ENCODE data around the gene MED14.

Gene MED14

DNA sequence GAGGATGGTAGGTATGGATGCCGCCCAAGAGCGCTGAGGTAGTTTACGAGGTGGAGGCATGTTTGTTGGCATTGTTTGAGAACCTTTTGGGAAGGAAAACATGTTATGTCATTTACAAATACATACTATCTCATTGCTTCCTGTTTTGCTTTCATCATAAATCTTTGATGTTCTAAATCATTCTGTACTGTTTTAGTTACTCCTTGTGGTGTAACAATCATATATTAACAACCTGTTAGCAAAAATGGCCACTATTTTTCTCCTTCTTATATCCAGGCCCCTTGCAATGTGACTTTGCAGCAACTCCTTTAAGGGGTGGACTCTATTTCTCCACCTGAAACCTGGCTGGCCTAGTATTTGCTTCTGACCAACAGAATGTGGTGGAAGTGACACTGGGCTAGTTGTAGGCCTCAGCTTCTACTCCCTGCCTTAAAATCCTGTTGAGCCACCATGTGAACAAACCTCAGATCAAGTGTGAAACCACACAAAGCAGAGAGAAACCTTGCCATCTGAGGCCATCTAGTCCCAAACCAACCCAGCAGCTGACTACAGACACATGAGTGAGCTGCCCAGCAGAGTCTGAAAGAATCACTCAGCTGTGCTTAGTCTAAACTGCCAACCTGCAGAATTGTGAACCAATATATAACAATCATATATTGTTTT is 72.1 kb downstream of the MED14 start:
- peak; percentile 12 for DNase-seq

DNA sequence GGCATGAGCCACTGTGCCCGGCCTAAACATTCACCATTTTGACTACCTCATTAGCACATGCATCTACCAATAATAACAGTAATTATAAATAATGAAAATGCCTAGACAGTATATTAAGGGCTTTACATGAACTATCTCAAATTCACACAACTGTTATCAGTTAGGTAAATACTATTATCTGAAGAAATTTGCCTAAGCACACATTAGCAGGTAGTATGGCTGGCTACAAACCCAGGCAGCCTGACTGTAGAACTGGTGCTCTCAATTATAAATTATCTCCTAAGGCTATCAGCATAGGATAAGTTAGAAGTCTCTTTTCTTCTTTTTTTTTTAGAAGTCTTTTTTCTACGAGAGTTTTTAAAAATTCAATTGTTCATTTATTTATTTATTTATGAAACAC is 73.9 kb downstream of the MED14 start:
- no peak for DNase-seq

DNA sequence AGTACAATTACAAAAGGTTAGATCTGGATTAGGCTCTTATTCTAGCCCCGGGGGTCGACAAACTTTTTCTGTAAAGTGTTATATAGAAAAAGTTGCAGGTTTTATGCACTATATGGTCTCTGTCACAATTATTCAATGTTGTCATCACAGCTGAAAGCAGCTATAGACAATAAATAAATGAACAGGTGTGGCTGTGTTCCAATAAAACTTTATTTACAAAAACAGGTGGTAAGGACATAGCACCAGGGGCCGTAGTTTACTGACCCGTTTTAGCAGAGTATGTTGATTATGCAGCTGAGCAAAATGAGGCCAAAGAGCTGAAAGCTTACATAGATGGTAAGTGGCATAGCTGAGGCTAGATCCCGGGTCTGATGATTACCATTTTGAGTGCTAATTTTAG is 75.0 kb downstream of the MED14 start:
- no peak for DNase-seq

DNA sequence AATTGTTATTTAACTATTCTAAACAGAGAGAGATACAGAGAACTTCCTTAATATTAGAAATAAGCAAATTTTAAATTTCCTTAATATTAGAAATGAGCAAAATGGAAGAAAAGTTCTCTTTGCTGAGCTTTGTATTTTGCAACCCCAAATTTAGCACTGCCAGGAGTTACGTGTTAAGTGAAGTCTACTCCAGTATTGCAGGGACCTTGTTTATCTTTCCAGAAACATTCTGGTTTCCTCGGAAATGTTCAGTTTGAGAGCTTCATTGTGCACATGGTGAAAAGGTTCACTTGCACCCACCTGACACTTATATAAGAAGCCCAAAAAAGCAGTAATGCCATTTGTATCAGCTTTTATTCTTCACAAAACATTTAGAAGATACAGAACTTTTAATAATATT is 81.8 kb downstream of the MED14 start:
- DNase-seq, result no peak

DNA sequence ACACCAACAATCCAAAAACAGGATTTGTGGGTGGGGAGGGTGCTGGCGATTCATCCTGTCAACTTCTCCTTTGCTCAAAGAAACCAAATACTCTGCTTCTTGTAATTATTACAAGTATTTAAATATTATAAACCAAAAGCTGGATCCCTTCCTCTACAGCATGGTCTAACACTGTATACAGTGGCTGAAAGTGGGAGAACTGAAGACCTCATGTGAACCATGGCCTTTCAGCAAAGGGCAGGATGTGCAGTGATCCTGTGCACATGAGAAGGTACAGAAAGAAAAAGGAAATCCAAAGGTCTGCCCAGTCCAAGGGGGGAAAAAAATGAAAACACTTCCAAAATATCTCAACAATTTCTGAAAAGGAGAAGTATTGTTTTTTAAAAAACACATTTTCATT is 82.7 kb downstream of the MED14 start:
- no peak for DNase-seq

DNA sequence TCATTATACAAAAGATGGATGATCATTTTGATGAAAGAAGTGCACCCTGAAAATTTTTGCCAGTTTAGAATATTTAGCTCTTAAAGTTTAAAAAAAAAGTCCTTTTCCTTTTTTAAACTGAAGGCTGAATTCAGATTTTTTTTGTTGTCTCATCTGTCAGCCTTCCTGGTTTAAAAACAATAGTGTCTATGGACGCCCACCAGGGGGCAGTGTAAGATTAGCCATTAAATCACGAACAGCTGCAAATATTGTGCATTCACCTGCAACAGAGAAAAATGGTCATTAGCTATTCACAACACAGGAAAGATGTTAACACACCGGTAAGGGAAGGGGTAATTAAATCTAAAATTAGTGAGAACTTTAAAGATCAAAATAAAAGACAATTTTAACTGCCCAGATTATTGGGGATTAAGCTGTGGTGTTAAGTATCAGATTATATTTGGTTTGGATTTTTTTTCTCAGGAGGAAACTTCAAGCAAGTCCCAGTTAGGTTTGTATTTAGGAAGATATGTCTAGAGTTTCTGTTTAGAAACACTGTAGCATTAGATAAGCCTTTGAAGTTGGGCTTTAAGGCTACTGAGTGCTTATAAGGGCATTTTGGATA is 83.6 kb downstream of the MED14 start:
- peak; percentile 79 for DNase-seq

DNA sequence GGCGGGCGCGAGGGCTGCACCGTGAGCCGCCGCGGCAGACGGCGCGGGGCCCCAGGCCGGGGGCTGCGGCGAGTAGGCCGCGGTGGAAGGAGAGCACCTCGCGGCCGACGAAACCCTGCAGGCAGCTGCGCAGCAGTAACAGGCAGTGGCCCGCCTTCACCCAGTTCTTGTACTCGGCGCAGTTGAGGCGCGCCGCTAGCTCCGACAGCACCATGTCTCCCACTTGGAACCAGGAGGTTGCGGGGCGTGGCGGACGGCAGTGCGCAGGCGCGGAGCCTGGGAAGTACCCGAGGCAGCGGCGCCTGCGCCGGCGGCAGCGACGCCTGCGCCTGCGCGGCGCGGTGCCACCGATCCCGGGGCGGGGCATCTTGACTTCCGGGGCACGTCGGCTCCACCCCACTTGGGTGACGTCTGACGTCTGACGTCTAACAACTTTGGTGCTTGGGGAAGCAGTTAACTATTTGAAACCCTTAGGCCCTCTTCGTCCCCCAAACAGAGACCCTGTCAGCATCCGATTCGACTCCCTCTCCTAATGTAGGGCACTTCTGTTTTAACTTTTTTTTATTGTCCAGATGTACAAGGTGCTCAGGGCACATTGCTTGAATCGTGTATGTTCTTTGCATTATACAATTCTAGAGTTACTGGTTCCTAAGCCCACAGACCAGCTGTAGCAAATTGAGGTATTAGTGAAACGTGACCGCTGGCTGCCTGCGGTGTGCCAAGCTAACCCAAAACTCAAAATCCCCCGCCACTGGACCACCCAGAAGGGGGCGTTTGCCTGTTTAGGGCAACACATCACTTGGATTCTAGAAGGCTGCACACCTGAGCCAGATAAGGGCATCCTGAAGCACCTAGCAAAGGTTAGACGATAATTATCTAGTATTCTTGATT is 87.8 kb downstream of the MED14 start, which contains the start of gene CXorf38:
CXorf38 (minus strand) TSS at position 255 of the 891 bp plus-strand sequence; CDS start at position 214, 41 bp downstream.
- DNase-seq, result peak; percentile 92

- DNase-seq, result peak; percentile 23
Observed at GRCh38 chrX:40646489-40647306, 88.6 kb downstream of the MED14 start.

GRCh38 chrX:40644821-40645358 is 90.5 kb downstream of the MED14 start:
- peak; percentile 51 for DNase-seq

- DNase-seq, result no peak
Observed at GRCh38 chrX:40644176-40644575, 91.2 kb downstream of the MED14 start.

DNA sequence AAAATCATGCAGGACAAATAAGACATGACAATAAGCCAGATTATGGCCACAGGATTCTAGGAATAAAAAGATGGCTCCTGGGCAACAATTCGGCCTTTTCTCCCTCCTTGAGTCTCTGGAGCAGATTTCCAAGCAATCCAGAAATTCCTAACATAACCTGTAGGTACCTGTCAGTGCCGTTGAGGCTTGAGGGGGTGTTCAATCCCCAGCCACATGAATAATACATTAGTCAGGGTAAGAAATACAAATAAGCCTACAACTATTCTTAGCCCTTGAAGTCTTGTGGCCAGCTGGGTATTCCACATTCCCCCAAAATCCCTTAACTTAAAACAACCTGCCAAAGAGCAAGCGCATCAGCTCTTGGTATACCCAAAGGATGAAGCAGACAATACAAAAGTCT is 97.7 kb downstream of the MED14 start:
- no peak for DNase-seq

DNA sequence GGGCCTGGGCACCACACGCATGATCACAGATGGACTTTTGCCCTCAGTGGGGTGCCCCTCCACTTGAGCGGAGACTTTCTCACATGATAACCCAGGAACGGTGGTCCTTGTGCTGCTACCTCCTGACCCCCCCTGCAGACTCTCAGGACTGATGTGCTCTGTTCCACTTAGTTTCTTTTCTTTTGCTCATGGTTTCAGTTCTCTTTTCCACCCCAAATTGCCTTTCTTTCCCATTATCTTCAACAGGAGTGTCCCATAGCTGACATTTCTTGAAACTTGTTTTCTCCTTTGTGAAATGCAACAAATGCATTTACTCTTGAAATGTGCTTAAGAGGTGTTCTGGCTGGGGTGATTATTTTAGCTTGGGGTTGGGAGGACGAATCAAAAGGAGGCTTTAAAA is 103.1 kb downstream of the MED14 start:
- DNase-seq, result no peak

- DNase-seq, result no peak
Observed at GRCh38 chrX:40628506-40628905, 106.8 kb downstream of the MED14 start.

DNA sequence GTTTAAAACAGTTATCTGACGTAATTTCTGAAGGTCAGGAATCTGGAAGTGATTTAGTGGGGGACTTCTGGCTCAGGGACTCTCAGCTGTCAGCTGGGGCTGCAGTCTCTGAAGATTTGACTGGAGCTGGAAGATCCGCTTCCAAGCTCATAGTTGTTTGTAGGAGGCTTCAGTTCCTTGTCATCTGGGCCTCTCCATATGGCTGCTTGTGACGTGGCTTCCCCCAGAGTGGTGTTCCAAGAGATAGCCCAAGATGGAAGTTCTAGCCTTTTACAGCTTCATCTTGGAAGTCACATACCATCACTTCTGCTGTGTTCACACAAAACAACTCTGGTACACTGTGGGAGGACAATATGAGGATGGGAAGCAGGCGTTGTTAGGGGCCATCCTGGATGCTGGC is 110.0 kb downstream of the MED14 start:
- no peak for DNase-seq

GRCh38 chrX:40623665-40624064 is 111.7 kb downstream of the MED14 start:
- DNase-seq, result no peak

- DNase-seq, result no peak
Observed at GRCh38 chrX:40623139-40623536, 112.2 kb downstream of the MED14 start, which contains the start of gene MPC1L. TSS of gene MPC1L (plus strand) at chrX:40623428. CDS start at chrX:40623566, 138 bp downstream.

DNA sequence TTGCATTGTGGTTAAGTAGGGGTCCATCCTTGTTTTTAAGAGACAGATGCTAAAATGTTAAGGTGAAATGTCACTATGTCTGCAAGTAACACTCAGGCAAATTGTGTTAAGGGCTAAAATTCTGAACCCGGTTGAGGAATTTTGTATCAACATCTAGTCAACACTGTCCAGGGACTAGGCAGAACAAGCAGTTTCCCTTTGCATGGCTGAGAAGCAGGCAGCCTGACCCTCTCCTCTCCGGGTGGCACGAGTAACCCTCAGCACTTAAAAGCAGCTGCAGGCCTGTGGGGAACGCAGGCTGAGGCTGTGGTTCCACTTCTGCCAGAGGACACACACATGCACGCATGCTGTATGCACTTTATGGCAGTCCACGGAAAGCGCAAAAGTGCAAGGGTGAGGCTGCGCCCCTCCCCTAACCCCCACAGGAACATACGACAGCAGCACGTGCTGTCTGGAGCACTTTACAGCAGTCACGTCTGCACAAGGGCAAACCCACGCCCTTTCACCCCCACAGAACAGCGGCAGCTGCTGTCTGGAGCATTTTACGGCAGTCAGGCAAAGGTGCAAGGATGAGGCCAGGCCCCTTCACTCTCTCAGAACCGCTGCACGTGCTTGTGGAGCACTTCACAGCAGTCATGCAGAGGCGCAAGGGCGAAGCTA is 112.7 kb downstream of the MED14 start:
- no peak for DNase-seq

- no peak for DNase-seq
Observed at GRCh38 chrX:40617566-40617965, 117.8 kb downstream of the MED14 start.

- no peak for DNase-seq
Observed at GRCh38 chrX:40615976-40616375, 119.4 kb downstream of the MED14 start.

- DNase-seq, result no peak
Observed at GRCh38 chrX:40612511-40612910, 122.8 kb downstream of the MED14 start.

DNA sequence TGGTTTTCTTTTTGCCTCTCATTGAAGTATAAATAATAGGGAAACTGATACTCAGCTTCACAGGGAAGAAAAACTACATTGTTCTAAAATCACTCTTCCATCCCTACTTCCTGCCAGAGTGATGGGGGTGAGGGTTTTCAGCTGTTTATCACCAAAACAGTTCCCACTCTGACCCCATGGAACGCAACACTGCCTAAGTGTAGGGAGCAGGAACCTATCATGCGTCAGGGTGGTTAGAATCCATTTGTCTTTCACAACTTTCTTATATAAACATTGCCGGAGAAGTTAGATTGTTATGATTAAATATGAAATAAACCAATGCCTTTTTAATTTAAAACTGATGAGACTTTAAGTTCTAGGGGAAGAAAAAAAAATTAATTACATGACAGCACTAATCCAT is 128.0 kb downstream of the MED14 start:
- no peak for DNase-seq

GRCh38 chrX:40603446-40603845 is 131.9 kb downstream of the MED14 start:
- no peak for DNase-seq

Data from CD4-positive, alpha-beta T cell treated with Interleukin-12 subunit alpha and Interleukin-12 subunit beta, for 1 hour (primary cell).